Measurements from ENCODE around the gene KIAA0232. TPM values are rescaled to one million over a fixed set of nuclear protein-coding genes. Genes with fewer than 3 reads are reported as not detected.
"Not testable (repeated sequence)": the region's sequence is repeated elsewhere in the genome, so short reads cannot be mapped to it uniquely, and the experiment has no call there.

KIAA0232 gene
- total RNA-seq, 4 donors from 2014 or later, result 39.1 to 66.4 (median 60.4) TPM

DNA sequence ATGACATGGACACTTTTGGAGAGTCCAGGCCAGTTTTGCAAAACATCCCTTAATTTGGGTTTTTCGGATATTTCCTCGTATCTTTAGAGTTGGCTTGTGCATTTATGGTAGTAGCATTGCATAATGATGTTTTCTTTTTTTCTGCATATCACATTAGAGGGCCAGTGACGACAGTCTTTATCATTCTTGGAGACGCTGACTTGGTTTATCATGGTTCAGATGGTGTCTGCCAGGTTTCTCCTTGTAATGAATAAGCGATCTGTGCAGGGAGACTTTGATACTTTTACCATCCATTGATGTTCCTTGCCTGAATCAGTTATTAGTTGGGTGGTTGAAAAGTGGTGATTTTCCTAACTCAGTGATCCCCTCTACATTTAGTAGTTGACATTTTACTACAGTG lies 46.6 kb downstream of the KIAA0232 start:
- intact Hi-C loops (cut with DNase I; ENCODE audit: low total_unique reads), result no loop called here
- TF ChIP-seq POLR2A (IDR thresholded peaks at IDR 0.05), result no peak
- TF ChIP-seq, protein P1, sequence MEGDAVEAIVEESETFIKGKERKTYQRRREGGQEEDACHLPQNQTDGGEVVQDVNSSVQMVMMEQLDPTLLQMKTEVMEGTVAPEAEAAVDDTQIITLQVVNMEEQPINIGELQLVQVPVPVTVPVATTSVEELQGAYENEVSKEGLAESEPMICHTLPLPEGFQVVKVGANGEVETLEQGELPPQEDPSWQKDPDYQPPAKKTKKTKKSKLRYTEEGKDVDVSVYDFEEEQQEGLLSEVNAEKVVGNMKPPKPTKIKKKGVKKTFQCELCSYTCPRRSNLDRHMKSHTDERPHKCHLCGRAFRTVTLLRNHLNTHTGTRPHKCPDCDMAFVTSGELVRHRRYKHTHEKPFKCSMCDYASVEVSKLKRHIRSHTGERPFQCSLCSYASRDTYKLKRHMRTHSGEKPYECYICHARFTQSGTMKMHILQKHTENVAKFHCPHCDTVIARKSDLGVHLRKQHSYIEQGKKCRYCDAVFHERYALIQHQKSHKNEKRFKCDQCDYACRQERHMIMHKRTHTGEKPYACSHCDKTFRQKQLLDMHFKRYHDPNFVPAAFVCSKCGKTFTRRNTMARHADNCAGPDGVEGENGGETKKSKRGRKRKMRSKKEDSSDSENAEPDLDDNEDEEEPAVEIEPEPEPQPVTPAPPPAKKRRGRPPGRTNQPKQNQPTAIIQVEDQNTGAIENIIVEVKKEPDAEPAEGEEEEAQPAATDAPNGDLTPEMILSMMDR (IDR thresholded peaks at IDR 0.05 in 4 of 5, conservative IDR thresholded peaks at IDR 0.05 in 1 of 5), result no peak
- DNase-seq, result no peak
- Histone ChIP-seq H3K27ac (peak overlapping the region in 1 of 4 donors; percentile 27), H3K4me1 (peaks cover 0 to 25% of the 10 kb centered on the region in 2 donors), H3K9me3 (no peaks in the 10 kb centered on the region), H3K4me3 (no peak overlapping the region), H3K27me3 (no peaks in the 10 kb centered on the region), H3K36me3 (peaks cover 0 to 68% of the 10 kb centered on the region in 2 donors)
- ATAC-seq, result no peak
- in situ Hi-C loops (cut with MboI; ENCODE audit: low sequenced_read_pairs in 4 of 4), result no loop called here

DNA sequence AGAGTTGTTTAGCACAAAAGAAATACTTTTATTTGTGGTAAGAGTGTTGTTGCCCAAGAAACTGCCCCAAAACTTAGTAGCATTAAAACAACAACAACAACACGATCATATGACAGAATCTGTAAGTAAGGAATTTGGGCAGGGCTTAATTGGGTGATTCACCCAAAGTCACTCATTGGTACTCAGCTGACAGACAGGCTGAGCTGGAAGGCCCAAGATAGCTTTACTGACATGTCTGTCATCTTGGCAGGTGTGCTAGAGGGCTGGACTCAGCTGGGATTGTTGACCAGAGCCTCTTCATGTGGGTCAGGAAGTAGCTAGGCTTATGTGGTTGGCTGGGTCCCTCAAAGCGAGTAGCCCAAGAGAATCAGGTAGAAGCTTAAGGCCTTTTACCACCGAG lies 52.3 kb downstream of the KIAA0232 start:
- DNase-seq (peak; percentile 88 to 89), ATAC-seq (peak; percentile 99)
- H3K27ac ChIP-seq, result peak overlapping the region; percentile 76 to 89 (median 84)
- TF ChIP-seq, protein P1 (IDR thresholded peaks at IDR 0.05 in 4 of 5, conservative IDR thresholded peaks at IDR 0.05 in 1 of 5), result no peak
- no peak for TF ChIP-seq POLR2A (IDR thresholded peaks at IDR 0.05)
- peaks cover 20 to 32% of the 10 kb centered on the region in 2 donors for H3K4me1 ChIP-seq
- H3K9me3 ChIP-seq, result no peaks in the 10 kb centered on the region
- H3K27me3 ChIP-seq, result no peaks in the 10 kb centered on the region
- peaks cover 0 to 29% of the 10 kb centered on the region in 2 donors for H3K36me3 ChIP-seq
- in situ Hi-C loops (cut with MboI; ENCODE audit: low sequenced_read_pairs in 4 of 4) (no loop called here), intact Hi-C loops (cut with DNase I; ENCODE audit: low total_unique reads) (loop anchor here (2.0 kb wide), 1 partner anchor 20 kb away; no protein-coding TSS in a partner anchor)
- H3K4me3 ChIP-seq, result no peak overlapping the region

DNA sequence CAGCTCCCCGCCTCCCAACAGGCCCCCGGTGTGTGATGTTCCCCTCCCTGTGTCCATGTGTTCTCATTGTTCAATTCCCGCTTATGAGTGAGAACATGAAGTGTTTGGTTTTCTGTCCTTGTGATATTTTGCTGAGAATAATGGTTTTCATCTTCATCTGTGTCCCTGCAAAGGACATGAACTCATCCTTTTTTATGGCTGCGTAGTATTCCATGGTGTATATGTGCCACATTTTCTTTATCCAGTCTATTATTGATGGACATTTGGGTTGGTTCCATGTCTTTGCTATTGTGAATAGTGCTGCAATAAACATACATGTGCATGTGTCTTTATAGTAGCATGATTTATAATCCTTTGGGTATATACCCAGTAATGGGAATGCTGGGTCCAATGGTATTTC lies 53.1 kb downstream of the KIAA0232 start:
- intact Hi-C loops (cut with DNase I; ENCODE audit: low total_unique reads), result loop anchor here (2.0 kb wide), 1 partner anchor 19 kb away; no protein-coding TSS in a partner anchor
- in situ Hi-C loops (cut with MboI; ENCODE audit: low sequenced_read_pairs in 4 of 4); H3K9me3 ChIP-seq; ATAC-seq; DNase-seq; H3K4me3 ChIP-seq; H3K27me3 ChIP-seq: not testable (repeated sequence)
- peak overlapping the region; percentile 76 to 89 (median 84) for H3K27ac ChIP-seq
- H3K4me1 ChIP-seq, result peaks cover 28 to 39% of the 10 kb centered on the region in 2 donors
- H3K36me3 ChIP-seq, result peaks cover 0 to 23% of the 10 kb centered on the region in 2 donors

DNA sequence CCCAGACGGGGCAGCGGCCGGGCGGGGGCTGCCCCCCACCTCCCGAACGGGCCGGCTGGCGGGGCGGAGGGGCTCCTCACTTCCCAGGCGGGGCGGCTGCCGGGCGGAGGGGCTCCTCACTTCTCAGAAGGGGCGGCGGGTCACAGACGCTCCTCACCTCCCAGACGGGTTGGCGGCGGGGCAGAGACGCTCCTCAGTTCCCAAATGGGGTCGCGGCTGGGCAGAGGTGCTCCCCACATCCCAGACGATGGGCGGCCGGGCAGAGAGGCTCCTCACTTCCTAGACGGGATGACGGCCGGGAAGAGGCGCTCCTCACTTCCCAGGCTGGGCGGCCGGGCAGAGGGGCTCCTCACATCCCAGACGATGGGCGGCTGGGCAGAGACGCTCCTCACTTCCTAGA lies 54.6 kb downstream of the KIAA0232 start:
- H3K4me3 ChIP-seq; H3K9me3 ChIP-seq; H3K27me3 ChIP-seq; in situ Hi-C loops (cut with MboI; ENCODE audit: low sequenced_read_pairs in 4 of 4); ATAC-seq; DNase-seq; intact Hi-C loops (cut with DNase I; ENCODE audit: low total_unique reads); H3K27ac ChIP-seq; H3K36me3 ChIP-seq: not testable (repeated sequence)
- peaks cover 28 to 45% of the 10 kb centered on the region in 2 donors for H3K4me1 ChIP-seq

DNA sequence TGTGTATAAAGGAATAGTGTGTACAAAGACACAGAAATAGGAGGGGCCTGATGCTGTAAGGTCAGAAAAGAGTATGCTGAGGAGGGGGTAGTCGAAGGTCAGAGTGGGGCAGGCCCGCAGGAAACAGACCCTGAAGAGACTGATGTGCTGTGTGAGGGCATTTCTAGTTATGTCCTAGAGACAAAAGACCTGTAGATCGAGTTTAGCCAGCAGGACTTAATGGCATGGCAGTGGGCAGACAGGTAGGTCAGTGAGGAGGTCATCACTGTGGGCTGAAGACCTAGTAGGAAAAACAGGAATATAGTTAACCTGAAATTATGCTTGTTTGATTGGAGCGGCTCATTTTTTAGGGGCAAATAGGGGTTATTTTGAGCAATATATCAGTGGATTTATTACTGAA lies 57.1 kb downstream of the KIAA0232 start:
- intact Hi-C loops (cut with DNase I; ENCODE audit: low total_unique reads) (no loop called here), in situ Hi-C loops (cut with MboI; ENCODE audit: low sequenced_read_pairs in 4 of 4) (no loop called here)
- ATAC-seq (no peak), DNase-seq (no peak)
- peak overlapping the region; percentile 72 to 86 (median 81) for H3K27ac ChIP-seq
- H3K4me1 ChIP-seq, result peaks cover 28 to 43% of the 10 kb centered on the region in 2 donors
- no peaks in the 10 kb centered on the region for H3K27me3 ChIP-seq
- no peaks in the 10 kb centered on the region for H3K36me3 ChIP-seq
- H3K9me3 ChIP-seq, result no peaks in the 10 kb centered on the region
- TF ChIP-seq, protein P1 (IDR thresholded peaks at IDR 0.05 in 4 of 5, conservative IDR thresholded peaks at IDR 0.05 in 1 of 5), result no peak
- no peak for TF ChIP-seq POLR2A (IDR thresholded peaks at IDR 0.05)
- no peak overlapping the region for H3K4me3 ChIP-seq
